Anterior cingulate cortex (tissue), 58 donors: Measurements from ENCODE around the gene RAB30.

Experiments used
- DNase-seq, 58 donors: peaks; one replicate each; lab custom pipeline; 2025; lab: John Stamatoyannopoulos, UW

RAB30 gene

GRCh38 chr11:83072350-83073242 is 899 bp upstream of the RAB30 start:
- no peak for DNase-seq

DNA sequence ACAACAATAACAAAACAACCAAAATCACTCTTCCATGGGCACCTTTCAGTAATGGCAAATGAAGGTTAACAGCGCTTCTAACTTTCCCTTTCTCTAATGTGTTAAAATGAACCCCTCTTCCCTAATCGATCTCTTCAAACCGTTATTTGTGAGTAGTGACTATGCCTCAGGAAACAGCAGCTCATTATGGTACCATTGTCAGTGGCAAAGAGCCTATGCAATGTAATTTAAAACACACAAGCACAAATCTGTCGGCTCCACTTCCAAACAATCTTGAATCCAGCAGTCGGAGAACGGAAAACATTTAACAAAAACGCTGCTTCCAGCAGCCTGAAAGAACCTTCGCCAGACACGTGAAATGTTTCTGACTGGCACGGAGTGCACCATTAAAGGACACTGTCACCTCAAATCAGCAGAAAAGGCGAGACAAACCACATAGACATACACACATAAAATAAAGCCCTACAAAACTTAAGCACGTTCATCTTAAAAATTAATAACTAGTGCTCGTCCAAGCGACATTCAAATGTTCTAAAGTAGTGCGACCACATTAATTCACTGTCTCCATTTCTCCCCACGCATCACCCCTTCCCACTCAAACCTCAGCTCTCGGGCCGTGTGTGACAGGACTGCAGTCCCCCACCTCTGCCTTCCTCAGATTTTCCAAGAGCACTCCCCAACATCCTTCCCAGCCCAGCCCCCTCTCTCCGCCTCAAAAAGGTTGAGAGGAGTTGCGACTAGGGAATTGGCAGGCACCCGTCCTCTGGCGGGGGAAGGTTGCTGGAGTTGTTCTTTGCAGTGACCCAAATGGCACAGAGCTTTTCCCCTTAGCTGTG is 748 bp downstream of the RAB30 start:
- DNase-seq, result peak in 45 of 58 donors; percentile 26 to 82 (median 54)

- DNase-seq, result peak in 2 of 58 donors; percentile 8 to 17
Measured at GRCh38 chr11:83070044-83070701, 1.5 kb downstream of the RAB30 start.

DNA sequence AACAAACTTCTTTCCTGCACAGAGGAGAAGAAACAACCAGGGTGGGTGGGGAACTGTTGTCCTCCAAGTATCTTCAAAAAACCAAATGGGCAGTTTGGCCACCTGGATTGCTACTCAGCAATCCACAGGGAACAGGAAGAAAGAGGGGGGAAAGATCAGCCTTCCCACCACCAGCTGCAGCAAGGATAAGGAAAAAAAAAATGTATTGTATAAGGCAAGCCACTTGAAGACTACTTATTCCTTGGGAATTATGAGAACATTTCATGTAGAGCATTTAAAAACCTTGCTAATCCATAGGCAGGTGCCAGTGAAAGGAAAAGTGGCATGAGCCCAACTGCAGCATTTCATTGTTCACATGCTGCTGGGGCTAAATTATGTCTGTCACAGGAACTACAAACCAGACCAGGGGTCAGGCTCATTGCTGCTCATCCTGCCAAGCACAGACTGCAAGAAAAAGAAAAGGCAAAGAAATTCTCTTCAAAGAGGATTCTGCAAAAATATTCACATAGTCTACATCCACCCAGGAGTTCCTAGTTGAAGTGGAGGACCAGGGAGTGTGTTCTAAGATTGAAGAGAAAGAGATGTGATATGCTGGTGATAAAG is 2.2 kb downstream of the RAB30 start:
- no peak for DNase-seq

DNA sequence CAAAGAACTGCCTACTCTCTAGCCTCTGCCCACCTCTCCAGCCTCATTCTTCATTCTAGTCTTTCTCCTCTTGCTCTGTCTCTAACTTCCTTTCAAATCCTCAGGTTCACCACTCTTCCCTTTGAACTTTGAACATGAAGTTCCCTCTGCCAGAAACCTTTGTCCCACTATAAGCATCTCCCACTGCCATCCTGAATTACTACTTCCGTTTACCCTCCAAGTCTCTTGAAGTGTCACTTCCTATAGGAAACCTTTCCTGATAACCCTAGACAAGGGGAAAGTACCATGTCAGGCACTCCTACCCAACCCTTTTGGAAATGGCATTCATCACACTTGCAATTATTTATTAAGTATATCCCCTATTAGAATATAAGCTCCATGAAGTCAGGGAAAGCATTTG is 3.1 kb downstream of the RAB30 start:
- DNase-seq, result no peak

DNA sequence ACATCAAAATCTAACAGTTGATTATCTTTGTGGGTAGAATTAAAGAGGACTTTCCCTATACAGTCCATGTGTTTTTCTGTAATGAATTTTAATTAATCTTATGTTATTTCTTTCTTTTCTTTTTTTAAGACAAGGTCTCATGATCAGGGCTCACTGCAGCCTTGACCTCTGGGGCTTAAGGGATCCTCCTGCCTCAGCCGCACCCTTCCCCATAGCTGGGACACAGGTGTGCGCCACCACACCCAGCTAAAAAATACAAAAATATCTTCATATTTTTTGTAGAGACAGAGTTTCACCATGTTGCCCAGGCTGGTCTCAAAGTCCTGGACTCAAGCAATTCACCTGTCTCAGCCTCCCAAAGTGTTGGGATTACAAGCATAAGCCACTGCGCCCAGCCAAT is 7.7 kb downstream of the RAB30 start:
- DNase-seq, result no peak

DNA sequence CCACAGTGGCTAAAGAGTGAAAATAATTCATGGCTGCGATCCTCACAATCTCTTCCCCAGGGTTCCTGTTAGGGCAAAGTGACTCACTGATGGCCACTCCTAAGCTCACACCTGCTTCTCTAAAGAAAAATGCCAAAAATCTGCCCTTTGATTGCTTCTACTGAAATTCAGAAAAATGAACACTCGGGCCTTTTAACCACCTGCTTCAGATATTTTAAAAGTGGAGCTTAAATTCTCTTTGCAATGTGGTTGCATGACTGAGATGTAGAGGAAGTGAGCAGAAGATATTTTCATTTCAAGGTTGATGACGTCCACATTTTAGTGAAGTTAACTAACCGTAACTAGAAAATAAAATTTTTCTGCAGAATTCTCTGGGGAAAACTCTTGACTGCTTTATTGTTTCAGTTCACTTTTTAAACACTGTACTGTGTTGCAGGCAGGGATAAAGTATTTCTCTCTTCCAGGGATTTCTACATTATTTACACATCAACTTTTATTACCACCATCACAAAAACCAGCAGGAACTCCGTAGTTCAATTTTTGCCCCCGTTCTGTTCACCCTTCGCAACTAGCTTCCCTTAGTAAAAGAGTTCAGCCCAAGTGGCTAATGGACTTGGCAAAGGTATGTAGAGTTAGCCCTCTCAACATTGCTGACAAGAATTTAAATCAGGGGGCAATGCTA is 8.5 kb downstream of the RAB30 start:
- no peak for DNase-seq

GRCh38 chr11:83061883-83062282 is 9.8 kb downstream of the RAB30 start:
- DNase-seq, result no peak

- no peak for DNase-seq
Measured at GRCh38 chr11:83060965-83061364, 10.7 kb downstream of the RAB30 start.

GRCh38 chr11:83057721-83058120 is 14.0 kb downstream of the RAB30 start:
- no peak for DNase-seq

DNA sequence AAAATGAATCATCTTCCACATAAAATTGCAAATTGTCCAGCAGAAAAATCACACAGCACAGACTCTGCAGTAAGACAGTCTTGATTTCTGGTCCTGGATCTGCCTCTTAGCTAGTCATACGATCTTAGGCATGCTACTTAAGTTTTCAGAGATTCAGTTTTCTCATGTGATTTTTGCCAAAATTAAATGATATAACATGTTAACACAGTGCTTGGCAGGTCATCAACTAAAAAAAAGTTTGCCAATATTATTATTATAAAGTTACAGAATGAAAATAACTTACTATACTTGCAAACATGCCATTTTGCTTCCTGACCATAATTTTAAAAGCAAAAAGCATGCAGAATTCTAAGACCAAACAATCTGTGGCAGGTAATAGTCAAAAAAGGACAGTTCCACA is 15.1 kb downstream of the RAB30 start:
- DNase-seq, result no peak

- no peak for DNase-seq
Measured at GRCh38 chr11:83056204-83056603, 15.5 kb downstream of the RAB30 start.

- DNase-seq, result no peak
Measured at GRCh38 chr11:83054904-83055380, 16.8 kb downstream of the RAB30 start.

GRCh38 chr11:83054001-83054400 is 17.7 kb downstream of the RAB30 start:
- DNase-seq, result no peak

DNA sequence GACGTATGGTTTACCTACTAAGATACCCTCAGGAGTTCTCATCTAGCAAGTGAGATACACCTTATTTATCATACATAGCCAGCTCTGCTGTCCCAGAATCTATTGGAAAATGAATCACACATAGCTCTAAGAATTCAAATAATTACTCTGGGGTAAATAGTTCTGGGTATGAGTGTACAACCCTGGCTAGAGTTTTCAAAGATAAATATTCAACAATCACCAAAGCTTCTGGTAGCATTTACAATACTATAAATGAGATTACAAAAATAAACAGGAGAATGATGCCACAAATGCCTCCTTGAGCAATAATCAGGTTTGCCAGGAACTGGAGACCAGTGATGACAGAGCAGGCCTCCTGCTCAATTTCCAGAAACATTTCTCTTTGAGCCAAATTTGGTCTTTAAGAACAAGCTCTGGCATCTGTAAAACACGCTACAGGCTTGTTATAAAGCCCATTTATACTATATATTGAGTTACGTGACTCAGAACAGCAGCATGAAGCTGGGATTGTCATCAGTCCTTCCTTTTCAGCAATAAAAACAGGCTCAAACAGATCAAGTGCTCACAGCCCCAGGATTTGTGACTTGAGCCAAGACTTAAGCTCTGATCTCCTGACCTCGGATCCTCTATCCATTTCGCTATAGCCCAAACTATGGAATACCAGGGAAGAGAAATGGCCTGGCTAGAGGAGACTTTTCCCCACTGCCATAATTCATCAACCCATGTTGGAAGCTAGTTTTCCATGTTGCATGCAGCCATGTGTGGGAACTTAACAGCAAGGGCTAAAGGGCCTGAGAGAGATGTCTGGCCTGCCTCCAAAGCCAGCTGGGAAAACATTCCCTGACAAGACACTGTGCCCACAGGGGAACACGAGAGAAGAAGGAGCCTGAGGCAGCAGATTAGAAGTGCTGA is 19.7 kb downstream of the RAB30 start:
- peak in 28 of 58 donors; percentile 1 to 53 (median 12) for DNase-seq

DNA sequence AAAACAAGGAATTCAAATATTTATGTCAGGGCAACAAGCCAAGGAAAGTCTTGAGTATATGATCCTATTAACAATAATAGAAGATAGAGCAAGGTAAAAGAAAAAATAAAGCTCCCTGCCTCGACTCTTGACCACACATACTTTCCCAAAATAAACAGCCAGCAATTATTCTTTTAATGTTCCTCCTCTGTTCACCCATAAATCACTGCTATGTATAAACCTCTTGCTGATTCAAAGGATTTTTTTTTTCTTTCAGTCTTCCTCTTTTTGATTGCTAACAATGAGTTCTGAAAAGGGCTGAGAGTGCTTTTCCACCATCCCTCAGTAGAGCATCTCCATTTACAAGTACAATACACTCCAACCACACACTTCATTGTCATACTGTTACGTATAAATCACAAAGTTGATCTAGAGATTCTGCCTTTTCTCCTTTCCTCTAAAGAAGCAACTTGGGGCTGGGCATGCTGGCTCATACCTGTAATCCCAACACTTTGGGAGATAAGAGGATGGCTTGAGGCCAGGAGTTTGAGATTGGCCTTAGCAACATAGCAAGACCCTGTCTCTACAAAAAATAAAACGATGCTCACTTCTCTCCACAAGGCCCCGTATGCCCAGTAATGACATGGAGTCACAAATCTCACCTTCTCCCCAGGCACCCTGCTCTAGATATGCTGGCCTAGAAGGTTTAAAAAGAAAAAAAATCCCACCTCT is 24.0 kb downstream of the RAB30 start:
- DNase-seq, result no peak

DNA sequence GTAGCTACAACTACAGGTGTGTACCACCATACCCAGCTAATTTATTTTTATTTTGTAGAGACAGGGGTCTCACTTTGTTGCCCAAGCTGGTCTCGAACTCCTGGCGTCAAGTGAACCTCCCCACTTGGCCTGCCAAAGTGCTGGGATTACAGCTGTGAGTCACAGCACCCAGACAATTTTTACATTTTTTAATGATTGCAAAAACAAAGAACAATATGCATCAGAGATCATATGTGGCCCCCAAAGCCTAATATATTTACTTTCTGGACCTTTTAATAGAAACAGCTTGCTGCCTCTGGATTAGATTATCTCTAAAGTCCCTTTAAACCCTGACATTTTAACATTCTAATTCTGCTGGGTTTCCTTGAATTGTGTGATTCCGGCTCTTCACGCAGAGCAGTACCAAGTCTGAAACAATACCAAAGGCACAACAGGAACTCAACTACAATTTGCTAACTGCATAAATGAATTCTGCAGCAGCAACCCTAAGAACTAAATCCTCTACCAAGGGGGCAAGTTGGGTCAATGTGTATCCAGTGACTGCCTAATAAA is 25.0 kb downstream of the RAB30 start:
- DNase-seq, result no peak
